ENCODE measurements around the gene CRACDL.

CRACDL gene, protein sequence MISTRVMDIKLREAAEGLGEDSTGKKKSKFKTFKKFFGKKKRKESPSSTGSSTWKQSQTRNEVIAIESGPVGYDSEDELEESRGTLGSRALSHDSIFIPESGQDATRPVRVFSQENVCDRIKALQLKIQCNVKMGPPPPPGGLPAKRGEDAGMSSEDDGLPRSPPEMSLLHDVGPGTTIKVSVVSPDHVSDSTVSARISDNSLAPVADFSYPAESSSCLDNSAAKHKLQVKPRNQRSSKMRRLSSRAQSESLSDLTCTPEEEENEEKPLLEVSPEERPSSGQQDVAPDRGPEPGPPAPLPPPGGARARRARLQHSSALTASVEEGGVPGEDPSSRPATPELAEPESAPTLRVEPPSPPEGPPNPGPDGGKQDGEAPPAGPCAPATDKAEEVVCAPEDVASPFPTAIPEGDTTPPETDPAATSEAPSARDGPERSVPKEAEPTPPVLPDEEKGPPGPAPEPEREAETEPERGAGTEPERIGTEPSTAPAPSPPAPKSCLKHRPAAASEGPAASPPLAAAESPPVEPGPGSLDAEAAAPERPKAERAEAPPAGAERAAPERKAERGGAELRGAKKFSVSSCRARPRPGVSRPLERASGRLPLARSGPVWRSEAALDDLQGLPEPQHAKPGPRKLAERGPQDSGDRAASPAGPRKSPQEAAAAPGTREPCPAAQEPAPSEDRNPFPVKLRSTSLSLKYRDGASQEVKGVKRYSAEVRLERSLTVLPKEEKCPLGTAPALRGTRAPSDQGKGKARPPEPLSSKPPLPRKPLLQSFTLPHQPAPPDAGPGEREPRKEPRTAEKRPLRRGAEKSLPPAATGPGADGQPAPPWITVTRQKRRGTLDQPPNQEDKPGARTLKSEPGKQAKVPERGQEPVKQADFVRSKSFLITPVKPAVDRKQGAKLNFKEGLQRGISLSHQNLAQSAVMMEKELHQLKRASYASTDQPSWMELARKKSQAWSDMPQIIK

DNA sequence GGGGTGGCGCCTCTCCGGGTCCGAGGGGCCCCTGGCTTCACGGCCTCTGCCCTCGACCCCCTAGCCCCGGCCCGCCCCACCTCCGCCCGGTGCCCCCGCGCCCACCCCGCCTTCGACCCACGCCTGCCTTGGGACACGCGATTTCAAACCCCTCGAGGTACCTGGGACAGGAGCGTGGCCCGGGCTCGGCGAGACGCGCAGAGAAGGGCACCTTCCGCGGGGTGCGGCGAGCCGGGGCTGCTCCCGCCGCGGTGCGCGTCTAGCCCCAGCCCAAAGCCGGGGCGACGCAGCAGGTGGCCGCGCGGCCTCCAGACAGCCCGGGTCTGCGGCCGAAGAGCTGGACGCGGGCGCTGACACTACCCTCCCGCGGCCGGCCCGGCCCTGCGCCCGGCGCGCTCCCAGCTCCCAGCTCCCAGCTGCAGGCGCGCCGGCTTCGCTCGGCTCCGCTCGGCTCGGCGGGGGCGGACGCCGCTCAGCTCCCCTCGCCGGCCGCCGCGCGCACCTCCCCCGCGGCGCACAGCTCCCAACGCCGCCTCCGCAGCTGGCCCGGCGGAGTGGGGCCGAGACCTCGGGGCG is at the start of gene CRACDL:
Gene CRACDL (minus strand): TSS at position 449 of the 576 bp plus-strand sequence. CDS start 89,425 bp downstream, outside the sequence.
- peak in 1 of 56 donors; percentile 23 for DNase-seq

DNA sequence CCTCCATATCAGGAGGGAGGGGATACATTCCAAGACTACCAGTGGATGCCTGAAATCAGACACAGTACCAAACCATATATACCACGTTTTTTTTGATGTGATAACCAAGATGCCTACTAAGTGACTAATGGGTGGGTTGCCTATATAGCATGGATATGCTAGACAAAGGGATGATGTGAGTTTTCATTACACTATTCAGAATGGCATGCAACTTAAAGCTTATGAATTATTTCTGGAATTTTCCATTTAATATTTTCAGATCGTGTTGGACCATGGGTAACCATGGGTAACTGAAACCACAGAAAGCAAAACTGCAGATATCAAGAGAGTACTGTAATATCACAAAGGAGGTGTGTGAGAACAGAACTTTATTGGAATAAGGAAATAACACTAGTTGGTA is 39.6 kb upstream of the CRACDL start:
- DNase-seq = no peak

DNA sequence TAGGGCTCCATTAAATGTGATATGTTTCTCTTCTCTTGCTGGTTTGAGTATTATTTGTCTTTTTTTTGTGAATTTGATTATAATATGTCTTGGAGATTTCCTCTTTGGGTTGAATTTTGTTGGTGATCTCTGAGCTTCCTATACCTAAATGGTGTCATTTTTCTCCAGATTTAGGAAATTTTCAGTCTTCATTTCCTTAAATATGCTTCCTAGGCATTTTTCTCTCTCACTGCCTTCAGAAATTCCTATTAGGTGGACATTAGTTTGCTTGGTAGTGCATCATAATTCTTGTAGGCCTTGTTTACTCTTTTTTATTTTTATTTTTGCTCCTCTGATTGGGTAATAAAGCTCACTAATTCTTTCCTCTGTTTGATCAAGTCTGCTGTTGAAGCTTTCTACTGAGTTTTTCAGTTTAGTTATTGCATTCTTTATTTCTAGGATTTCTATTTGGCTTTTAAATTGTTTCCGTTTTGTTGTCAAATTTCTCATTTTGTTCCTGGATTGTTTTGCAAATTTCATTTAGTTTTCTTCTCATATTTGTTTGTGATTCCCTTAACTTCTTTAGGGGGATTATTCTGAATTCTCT is 36.6 kb upstream of the CRACDL start:
- no peak for DNase-seq

DNA sequence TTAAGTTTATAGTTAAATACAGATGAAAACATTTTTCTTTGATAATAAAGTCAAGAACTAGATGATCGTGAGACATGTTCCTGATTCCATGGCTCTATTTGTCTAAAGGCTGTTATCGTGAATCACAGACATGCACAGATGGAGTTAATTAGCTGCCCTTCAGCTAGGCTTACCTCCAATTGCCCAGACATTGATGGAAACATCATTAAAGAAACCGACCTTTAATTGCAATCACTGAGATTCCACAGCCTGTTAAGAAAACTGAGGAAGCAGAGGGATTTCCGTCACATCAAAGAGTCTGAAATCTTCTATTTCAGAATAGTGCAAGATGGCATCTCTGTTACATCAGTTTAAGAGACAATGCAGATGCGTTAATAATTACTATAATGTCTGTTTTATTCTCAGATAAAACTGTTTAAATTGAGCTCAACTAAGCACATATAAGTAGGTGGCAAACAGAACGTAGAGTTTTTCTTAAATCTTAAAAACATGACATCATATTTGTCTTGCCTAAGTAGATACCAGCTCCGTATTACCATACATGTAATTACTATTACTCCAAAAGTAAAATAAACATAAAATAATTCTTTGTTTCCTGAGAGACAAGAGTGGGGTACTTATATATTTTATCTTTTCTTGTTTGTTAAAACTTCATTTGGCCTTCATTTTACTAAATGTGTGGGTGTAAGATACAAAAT is 23.9 kb upstream of the CRACDL start:
- DNase-seq = no peak

DNA sequence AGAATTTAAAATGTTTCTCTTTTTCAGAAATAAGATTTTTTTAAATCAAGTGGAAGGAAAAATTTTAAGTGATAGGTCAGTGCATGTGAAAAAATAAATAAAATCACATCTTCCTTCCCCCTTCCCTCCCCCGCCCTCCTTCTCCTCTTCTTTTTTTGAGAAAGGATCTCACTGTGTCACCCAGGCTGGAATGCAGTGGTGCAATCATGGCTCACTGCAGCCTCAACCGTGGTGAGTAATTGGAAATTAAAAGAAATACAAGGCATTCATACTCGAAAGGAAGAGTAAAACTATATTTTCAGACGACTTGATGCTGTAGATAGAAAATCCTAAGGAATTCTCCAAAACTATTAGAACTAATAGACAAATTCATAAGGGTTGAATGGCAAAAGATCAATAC is 16.9 kb upstream of the CRACDL start:
- no peak for DNase-seq

DNA sequence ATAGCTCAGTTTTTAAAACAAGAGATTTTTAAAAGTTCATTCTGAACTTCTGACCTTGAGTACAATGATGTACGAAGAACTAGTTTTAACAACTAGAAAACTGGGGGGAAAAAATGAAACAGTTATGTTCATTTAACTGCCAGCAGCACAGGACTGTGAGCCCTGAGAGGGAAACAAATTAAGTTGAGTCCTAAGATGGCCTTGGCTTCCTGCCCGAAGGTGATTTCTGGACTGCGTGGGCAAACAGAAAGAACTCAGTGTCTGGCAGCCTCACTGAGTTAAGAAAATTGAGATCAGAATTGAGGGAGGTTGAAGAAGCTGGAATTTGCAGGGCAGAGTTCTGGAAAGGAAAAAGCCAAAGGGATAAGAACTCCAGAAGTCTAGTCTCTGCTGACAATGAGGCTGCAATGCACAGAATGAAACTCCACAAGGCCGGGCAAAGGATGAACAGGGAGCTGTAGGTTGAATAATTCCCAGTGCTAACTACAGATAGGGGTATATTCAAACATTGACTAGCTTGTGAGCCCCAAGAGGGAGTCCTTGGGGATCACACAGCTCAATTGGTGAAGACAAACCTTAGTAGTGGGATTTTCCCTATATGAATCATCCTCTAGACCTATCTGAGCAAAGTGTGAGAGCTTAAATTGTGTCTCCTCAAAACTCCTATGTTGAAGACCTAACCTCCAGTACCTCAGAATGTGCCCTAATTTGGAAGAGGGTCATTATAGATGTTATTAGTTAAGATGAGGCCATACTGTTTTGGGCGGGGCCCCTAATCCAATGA is 13.1 kb upstream of the CRACDL start:
- no peak for DNase-seq

DNA sequence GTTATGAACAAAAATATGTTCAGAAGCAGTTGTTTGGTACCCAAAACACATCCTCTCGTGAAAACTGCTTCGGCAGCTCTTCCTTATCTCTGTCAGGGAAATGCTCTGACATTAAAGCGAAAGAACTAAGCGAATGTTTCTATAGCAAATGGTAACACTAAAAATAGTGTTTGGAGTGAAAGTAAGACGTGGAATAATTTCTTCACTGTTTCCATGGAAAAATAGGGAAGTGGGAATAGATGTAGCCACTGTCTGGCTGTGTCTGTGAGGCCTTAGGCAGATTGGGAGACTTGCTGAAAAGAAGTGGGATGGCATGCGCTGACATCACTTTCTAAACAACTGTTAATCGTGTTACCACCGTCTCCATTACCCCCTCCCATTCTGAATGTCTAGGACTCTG is 11.5 kb upstream of the CRACDL start:
- DNase-seq = peak in 1 of 56 donors; percentile 42

DNA sequence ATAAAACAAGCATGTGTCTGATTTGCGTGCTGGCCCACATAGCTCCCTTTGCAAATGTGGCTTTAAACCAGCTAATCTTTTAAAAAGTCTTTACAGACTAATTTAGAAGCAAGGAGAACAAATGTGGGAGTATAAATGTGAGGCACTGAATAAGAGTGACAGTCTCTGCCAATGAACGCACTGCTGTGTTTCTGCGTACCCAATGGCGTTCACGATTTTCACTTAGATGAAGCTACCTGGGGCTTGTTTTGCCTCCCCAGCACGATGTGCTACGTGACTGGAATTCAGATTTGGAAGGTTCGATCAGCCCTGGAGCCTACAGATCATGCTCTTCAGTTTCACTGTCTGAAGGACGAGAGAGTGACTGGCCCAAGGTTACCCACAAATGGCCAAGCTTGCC is 10.8 kb upstream of the CRACDL start:
- peak in 8 of 56 donors; percentile 9 to 53 (median 24) for DNase-seq

DNA sequence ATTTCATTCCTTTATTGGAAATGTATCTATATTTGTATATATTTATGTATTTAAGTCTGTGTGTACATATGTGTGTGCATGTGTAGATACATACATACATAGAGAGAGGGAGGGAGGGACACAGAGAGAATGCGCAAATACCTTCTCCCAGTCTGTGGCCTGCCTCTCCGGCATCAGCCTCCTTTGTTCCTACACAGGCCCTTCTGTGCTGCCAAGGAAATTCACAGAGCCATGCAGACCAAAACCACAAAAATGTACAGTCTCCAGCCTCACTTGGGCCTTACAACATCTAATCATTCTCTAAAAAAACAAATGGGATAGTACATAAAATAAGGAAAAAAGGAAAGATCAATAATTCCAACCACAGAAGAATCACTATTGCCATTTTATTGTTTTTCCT is 8.8 kb upstream of the CRACDL start:
- no peak for DNase-seq

DNA sequence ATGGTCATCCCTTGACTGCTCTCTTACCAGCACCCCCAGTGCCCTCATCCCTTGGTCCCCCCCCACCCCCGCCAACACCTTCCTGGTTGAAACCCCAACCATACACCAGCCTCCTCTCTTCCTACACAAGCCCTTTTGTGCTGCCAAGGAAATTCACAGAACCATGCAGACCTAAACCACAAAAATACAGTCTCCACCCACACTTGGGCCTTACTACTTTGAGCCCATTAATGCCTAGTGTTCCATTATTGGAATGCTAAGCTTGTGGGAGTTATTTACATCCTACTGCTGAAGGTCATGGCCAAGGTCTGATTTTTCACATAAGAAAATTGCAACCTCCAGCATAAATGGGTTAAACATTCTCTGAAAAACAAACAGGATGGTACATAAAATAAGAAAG is 4.1 kb upstream of the CRACDL start:
- DNase-seq = no peak

DNA sequence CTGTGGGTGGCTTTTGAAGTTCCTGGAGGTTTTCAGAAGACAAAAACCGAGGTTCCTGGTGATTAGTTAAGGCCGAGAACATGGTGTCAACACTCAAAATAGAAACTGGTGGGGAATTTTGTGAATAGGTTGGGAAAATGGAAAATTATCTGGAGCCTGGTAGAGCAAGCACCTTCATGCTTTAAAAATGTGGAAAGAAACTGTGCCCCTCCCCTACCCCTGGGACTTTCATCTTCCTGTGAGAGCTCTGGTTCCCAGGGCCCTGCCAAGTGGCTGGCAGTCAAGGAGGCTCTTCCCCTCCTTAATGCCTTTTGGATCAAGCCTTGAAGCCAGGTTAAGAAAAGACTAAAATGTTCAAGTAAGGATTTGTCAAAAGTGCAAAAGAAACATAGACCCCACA is 1.9 kb upstream of the CRACDL start:
- no peak for DNase-seq

DNA sequence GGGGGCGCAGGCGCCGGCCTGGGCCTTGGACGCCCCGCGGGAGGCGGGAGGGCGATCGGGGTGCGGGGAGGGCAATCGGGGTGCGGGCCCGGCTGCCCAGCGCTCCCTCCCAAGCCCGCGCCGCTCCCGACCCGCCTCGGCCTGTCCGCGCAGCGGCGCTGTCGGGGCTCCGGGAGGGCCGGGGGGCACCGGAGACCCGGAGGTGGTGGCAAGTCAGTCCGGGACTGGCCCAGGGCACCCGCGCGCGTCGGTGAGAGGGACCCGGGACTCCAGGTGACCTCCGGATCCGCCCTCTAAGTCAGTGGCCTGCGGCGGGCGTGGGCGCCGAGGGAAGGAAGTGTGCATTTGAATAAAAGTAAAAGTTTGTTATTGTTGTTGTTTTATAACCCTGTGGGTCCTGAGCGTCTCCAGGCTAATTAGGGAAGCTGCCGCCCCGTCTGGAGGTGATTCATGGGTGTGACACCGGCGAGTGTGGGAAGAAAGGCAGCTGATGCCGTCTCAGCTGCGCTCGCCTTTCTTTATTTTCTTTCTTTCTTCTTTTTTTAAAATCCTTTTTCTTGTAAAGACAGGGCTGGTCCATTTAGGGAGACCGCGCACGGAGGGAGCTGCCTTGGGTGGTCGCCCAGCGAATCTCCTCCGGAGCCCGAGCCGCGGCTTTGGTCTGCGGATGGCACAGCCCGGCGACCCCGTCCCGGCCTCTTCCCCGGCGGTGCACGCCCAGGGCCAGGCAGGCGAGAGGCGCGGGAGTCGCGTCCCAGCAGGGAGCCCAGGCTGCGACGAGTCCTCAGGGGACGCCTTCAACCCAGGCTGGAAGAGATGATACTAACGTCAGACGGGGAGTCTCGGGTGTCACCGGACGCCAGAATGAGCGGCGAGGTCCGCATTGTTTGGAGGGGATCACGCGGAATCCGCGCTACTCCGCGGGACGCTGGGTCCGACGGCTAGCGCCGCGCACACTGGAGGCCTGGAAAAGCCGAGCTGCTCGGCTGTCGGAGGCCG is 627 bp upstream of the CRACDL start:
- DNase-seq = no peak

DNA sequence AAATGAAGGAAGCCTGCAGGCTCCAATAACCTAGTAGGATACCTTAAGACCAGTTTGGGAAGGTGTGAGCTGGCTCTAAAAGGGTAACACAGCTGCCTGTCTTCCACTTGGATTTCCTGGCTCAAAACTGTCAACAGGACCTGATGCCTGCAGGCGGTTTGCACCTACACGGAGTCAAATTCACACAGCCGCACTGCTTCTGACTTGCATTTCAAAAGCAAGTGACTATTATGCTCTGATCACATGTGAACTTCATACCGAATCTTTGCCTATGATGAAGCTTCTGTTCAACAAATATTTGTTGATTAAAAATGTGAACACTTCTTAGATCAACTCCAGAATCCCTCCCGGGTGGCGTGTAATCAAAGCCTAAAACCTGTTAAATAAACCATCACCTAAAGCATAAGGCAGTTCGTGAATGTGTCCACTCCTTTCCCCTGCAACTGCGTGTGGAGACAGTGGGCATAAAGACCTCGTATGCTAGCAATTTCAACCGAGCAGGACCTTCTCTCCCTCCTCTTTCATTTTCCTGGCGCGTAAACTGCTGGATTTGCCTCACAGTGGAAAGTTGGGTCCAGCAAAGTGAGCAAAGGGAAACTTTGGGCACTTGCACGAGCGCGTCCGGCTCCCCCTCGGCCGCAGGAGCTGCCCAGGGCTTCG is 784 bp downstream of the CRACDL start:
- no peak for DNase-seq

DNA sequence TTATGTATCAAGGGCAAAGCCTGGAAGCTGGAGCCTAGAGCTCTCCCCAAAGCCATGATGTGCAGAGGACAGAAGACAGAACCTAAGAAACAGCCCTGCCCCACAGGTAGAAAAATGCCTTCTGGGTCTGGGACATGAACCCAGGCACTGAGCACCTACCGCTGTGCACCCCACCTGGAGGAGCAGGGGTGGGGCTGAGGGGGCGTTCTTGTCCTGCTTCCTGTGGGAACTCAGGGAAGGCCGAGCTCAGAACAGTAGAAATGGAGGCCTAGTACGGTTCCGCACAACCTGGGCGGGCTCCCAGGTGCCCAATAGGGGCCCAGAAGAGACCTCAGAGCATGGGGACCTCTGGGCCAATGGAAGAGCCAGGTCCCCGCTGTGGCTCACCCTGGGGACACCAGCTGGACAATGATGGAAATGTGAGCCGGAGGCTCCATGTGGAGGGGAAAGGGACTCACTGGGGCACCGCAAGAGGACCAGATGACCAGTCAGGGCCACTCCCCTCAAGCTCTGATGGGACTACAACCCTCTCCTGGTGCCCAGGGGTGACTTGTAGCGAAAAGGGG is 3.2 kb downstream of the CRACDL start:
- DNase-seq = no peak

DNA sequence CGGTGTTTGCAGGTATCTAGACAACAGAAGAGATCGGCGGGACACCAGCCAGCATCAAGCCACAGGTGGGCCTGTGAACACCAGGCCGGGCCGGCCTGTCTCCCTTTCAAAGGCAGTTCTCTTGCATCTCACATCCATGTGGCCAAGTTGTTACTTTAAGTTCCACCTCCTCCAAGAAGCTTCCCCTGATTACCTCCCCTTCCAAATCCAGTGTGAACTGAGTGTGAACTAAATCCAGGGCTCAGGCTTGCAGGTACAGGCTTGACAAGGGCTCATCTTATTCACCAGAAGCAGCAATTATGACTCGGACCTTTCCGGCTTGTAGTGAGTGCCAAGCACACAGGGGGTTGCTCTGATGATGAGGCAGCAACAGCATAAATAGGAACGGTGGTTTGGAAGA is 3.9 kb downstream of the CRACDL start:
- DNase-seq = no peak

DNA sequence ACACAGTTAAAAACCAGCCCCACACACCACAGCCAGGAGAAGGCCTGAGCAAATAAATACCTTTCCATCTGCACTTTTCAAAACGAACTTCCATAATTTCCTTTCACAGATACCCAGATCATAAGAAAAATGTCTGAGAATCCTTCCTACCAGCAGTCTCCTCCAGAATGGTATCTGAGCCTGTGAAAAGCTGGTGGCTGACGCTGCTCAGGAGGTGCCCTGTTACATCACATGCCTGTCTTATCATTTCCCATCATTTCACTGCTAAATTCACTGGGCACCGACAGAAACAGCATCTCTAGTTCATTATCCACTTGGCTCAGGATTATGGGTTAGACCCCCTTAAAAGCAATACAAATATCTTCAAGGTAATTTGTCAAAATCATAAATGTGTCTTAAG is 4.4 kb downstream of the CRACDL start:
- no peak for DNase-seq

DNA sequence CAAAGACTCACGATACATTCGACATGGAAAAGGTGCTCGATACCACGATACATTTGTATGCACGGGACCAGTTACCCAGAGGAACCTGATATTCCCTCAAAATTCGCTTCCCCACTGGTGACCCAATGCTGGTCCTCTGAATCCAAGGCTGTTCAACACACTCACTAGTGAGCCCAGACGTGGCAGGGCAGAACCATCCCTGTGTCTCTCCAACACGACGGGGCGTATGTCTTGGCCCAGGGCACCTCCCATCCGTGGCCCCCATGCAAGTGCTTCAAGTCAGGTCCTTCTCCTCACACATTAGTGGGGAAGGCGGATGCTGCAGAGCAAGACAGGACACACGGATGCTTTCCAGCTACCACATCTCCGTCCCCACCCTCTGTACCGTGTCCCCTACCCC is 6.1 kb downstream of the CRACDL start:
- DNase-seq = no peak

DNA sequence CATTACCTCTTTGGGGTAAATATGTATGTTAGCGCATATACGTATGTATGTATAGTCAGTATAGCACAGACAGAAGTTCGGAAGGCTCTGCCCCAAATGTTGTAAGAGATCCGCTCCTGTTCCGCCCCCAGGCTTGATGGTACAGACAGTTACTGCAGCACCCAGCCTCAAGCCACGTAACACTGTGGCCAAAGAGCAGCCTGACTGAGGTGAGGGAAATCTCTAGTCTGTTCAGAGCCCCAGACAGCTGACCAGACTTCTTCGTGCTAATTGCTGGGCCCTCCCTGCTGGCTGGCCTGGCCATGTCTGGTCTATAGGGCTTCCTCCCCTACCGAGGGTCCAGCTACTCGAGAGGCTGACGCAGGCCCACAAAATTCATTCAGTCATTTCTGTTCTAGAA is 7.8 kb downstream of the CRACDL start:
- DNase-seq = no peak
